BJ (cell line): ENCODE measurements around the gene RELL2. TPM values are rescaled to one million over a fixed set of nuclear protein-coding genes. Genes with fewer than 3 reads are reported as not detected.

ENCODE experiments used
- CTCF ChIA-PET: fragments of 350-600 bp; formaldehyde crosslinking; extraction: SDS; loops from one replicate; lab custom pipeline; 2021; ENCODE audit warnings: antibody characterized with exemption, inconsistent platforms; lab: Yijun Ruan, JAX
- POLR2A ChIA-PET: fragments of 300-600 bp; sonication (Branson Sonifier 250); formaldehyde crosslinking; extraction: SDS; loops from one replicate; lab custom pipeline; 2021; ENCODE audit warnings: antibody characterized with exemption; lab: Charles Lee
- DNase-seq: peaks from one replicate; pipeline ENCODE4 v3.0.0-alpha.2; 2011; ENCODE audit warnings: low read depth
- H3K27me3 ChIP-seq: 2 replicates; pipeline ENCODE4 v1.6.0; 2011; ENCODE audit warnings: low read length; ENCODE audit not compliant: control insufficient read depth, insufficient read depth
- H3K36me3 ChIP-seq: 2 replicates; pipeline ENCODE4 v1.5.1; 2011; ENCODE audit warnings: low read length; ENCODE audit not compliant: control insufficient read depth, insufficient read depth
- H3K4me3 ChIP-seq: 2 replicates; pipeline ENCODE4 v1.5.1; 2011; ENCODE audit warnings: low read depth, mild to moderate bottlenecking, control low read depth, low read length
- polyA plus RNA-seq: library from polyadenylated mRNA; depleted of rRNA; stranded (reverse); fragments of >200 nt; gene quantifications from 2 replicates; pipeline ENCODE4 v1.2.3, GENCODE V29; 2011; rRNA removed
- small RNA-seq: library from RNA; depleted of rRNA; stranded (forward); fragments of <200 nt; gene quantifications from one replicate; pipeline ENCODE3, GENCODE V24; 2012; ENCODE audit warnings: low replicate concordance, low read depth; ENCODE audit not compliant: insufficient read length
- TF ChIP-seq, protein P1 (sequence below): IDR thresholded peaks from 2 replicates; pipeline ENCODE4 v1.5.1; 2011; ENCODE audit warnings: low read depth, mild to moderate bottlenecking, control low read depth, inconsistent platforms, low read length, moderate library complexity; ENCODE audit not compliant: insufficient read depth

Gene RELL2
- polyA plus RNA-seq, 1 experiment: 5.0 TPM

DNA sequence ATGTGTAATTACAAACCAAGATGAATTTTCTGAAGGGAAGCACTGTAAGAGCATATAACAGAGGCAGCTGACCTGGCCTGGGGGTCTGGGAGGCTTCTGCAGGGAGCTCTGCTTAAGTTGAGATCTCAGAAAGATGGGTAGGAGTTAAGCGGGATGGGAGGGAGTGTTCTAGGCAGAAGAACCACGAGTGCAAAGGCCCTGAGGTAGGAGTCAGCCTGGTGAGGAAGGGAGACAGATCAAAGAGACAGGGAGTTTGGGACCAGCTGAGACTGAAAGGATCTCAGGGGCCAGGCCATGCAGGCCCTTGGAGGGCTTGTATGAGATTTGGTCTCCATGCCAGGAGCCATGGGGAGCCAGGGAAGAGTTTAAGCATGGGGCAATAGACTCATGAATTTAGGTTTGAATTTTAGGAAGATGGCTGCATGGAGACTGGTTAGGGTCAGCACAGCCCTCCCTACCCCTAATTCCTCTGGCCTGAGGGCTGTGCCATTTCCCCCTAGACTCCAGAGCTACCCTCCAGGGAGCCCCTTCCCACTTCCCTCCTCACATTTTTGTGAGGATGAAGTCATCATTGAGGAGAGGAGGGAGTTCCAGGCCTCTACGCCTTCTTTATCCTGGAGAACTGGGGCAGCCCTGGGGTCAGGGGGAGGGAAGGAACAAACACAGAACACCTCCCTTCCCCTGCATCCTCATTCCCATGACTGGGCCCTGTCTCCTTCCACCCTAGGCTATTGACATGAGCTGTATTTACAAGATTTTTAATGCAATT lies 50.0 kb downstream of the RELL2 start:
- H3K4me3 ChIP-seq: no peak overlapping the region
- peaks cover 12% of the 10 kb centered on the region for H3K27me3 ChIP-seq
- ChIA-PET CTCF (interaction anchor here (0.6 to 2.6 kb wide), 6 partner anchors 16 to 282 kb away, joined by 3 to 9 read pairs (median 3); partner anchors contain the start of genes PCDH1 and RNF14), POLR2A (no interaction called here)
- no peaks in the 10 kb centered on the region for H3K36me3 ChIP-seq
- DNase-seq: no peak
- TF ChIP-seq, protein P1, sequence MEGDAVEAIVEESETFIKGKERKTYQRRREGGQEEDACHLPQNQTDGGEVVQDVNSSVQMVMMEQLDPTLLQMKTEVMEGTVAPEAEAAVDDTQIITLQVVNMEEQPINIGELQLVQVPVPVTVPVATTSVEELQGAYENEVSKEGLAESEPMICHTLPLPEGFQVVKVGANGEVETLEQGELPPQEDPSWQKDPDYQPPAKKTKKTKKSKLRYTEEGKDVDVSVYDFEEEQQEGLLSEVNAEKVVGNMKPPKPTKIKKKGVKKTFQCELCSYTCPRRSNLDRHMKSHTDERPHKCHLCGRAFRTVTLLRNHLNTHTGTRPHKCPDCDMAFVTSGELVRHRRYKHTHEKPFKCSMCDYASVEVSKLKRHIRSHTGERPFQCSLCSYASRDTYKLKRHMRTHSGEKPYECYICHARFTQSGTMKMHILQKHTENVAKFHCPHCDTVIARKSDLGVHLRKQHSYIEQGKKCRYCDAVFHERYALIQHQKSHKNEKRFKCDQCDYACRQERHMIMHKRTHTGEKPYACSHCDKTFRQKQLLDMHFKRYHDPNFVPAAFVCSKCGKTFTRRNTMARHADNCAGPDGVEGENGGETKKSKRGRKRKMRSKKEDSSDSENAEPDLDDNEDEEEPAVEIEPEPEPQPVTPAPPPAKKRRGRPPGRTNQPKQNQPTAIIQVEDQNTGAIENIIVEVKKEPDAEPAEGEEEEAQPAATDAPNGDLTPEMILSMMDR: no peak

Small RNA genes within 50 kb of the gene (small RNA-seq; reads per million reads assigned to genes)
- not detected for gene RPS27AP10

Other genes with a start within 250 kb of the RELL2 start
- 11.8 and 12.2 TPM in 2 replicates for gene PCDHGB4, start 249.3 kb upstream of the RELL2 start, polyA plus RNA-seq
- gene PCDHGA8, start 244.4 kb upstream of the RELL2 start, polyA plus RNA-seq: 0.72 and 0.77 TPM in 2 replicates
- 13.5 and 19.4 TPM in 2 replicates for gene PCDHGB5, start 239.1 kb upstream of the RELL2 start, polyA plus RNA-seq
- gene PCDHGA9, start 234.2 kb upstream of the RELL2 start, polyA plus RNA-seq: 0.97 and 1.2 TPM in 2 replicates
- 1.5 and 1.7 TPM in 2 replicates for gene PCDHGB6, start 229.0 kb upstream of the RELL2 start, polyA plus RNA-seq
- gene PCDHGA10, start 224.0 kb upstream of the RELL2 start, polyA plus RNA-seq: 2.7 and 3.9 TPM in 2 replicates
- 7.6 and 9.6 TPM in 2 replicates for gene PCDHGB7, start 219.3 kb upstream of the RELL2 start, polyA plus RNA-seq
- gene PCDHGA11, start 215.9 kb upstream of the RELL2 start, polyA plus RNA-seq: 5.4 and 7.4 TPM in 2 replicates
- gene PCDHGA12, start 206.5 kb upstream of the RELL2 start, polyA plus RNA-seq: 6.1 and 7.9 TPM in 2 replicates
- 36.5 and 56.3 TPM in 2 replicates for gene PCDHGC3, start 161.0 kb upstream of the RELL2 start, polyA plus RNA-seq
- gene PCDHGC4, start 152.0 kb upstream of the RELL2 start, polyA plus RNA-seq: 0.49 TPM in 2 replicates
- gene PCDHGC5, start 147.9 kb upstream of the RELL2 start, polyA plus RNA-seq: 0.99 and 1.6 TPM in 2 replicates
- gene DIAPH1, start 18.0 kb upstream of the RELL2 start, polyA plus RNA-seq: 23.3 and 36.6 TPM in 2 replicates
- 84.2 and 97.8 TPM in 2 replicates for gene HDAC3, start 148 bp upstream of the RELL2 start, polyA plus RNA-seq
- gene FCHSD1, start 14.4 kb downstream of the RELL2 start, polyA plus RNA-seq: 35.8 and 45.8 TPM in 2 replicates
- gene ARAP3, start 45.2 kb downstream of the RELL2 start, polyA plus RNA-seq: 4.1 and 5.6 TPM in 2 replicates
- gene PCDH1, start 241.4 kb downstream of the RELL2 start, polyA plus RNA-seq: 0.91 and 2.1 TPM in 2 replicates